ENCODE measurements around the gene MCAM.

DNA sequence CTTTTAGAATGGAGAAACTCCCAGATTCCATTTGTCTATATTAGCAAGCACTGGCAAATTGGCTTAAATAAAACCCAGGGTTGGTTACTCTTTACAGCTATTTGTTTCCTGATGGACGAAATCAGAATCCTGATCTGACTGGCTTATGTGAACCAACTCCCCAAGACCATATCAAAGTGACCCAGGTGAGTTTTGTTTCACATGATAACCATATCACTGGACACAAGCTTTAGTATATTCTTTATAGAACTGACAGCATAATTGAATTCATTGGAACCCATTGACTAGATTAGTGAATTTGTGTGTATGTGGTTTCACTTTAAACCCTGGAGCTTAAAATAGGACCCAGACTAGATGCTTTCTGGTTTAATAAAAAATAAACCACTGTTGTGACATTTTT, 39.3 kb downstream of the MCAM start:
- no peak for TF ChIP-seq CTCF (IDR thresholded peaks at IDR 0.05)
- TF ChIP-seq POLR2A (IDR thresholded peaks at IDR 0.05): no peak
